Colonic mucosa (tissue), 4 donors: Measurements from ENCODE around the gene TTC38. TPM values are rescaled to one million over a fixed set of nuclear protein-coding genes. Genes with fewer than 3 reads are reported as not detected.

Source experiments
- DNase-seq: peaks from one replicate; pipeline ENCODE4 v3.0.0-alpha.2; 2020
- H3K27ac ChIP-seq: fragments of 200-600 bp; one replicate; pipeline ENCODE4 v1.8.0; 2021
- H3K27me3 ChIP-seq: fragments of 200-600 bp; one replicate; pipeline ENCODE4 v1.8.0; 2021
- H3K36me3 ChIP-seq: fragments of 200-600 bp; one replicate; pipeline ENCODE4 v1.8.0; 2021
- H3K4me1 ChIP-seq: fragments of 200-600 bp; one replicate; pipeline ENCODE4 v1.8.0; 2021; ENCODE audit warnings: mild to moderate bottlenecking
- H3K4me3 ChIP-seq: fragments of 200-600 bp; one replicate; pipeline ENCODE4 v1.8.0; 2021
- H3K9ac ChIP-seq, 2 donors: one replicate each; pipeline ENCODE4 v1.7.0; 2013; ENCODE audit warnings: control low read depth in 2 of 2, low read depth in 2 of 2, low read length in 2 of 2
- H3K9me3 ChIP-seq: fragments of 200-600 bp; one replicate; pipeline ENCODE4 v1.8.0; 2021
- intact Hi-C: fragments of 100-400 bp; cut with DNase I; formaldehyde crosslinking; loops from one replicate; pipeline ENCODE4 v1.14.1; 2022
- total RNA-seq, 2 donors: library from RNA; stranded (reverse); fragmentation: NEBNext Ultra II Directional in 1 of 2; extraction: Animal tissue kit (Norgen Biotek cat#: 25700) in 1 of 2; gene quantifications; one replicate each; pipeline ENCODE4 v1.2.1, GENCODE V29; 2021
- TF ChIP-seq, protein P1 (sequence below): fragments of 200-600 bp; IDR thresholded peaks from one replicate; pipeline ENCODE4 v1.8.0; 2022; ENCODE audit warnings: antibody characterized with exemption, mild to moderate bottlenecking
- donor health status: healthy.
- donor health status: DM: no; HTN: no; CAD: no.
- donor health status: DM: no; HTN: no; CAD: no.

Gene TTC38
- total RNA-seq, 2 donors from 2014 or later = 124 to 149 TPM

- Histone ChIP-seq H3K9me3 (no peaks in the 10 kb centered on the region), H3K27me3 (no peaks in the 10 kb centered on the region), H3K9ac (no peak overlapping the region), H3K27ac (no peak overlapping the region), H3K36me3 (peaks cover 4% of the 10 kb centered on the region), H3K4me1 (no peaks in the 10 kb centered on the region), H3K4me3 (no peak overlapping the region)
- TF ChIP-seq, protein P1, sequence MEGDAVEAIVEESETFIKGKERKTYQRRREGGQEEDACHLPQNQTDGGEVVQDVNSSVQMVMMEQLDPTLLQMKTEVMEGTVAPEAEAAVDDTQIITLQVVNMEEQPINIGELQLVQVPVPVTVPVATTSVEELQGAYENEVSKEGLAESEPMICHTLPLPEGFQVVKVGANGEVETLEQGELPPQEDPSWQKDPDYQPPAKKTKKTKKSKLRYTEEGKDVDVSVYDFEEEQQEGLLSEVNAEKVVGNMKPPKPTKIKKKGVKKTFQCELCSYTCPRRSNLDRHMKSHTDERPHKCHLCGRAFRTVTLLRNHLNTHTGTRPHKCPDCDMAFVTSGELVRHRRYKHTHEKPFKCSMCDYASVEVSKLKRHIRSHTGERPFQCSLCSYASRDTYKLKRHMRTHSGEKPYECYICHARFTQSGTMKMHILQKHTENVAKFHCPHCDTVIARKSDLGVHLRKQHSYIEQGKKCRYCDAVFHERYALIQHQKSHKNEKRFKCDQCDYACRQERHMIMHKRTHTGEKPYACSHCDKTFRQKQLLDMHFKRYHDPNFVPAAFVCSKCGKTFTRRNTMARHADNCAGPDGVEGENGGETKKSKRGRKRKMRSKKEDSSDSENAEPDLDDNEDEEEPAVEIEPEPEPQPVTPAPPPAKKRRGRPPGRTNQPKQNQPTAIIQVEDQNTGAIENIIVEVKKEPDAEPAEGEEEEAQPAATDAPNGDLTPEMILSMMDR = no peak
- DNase-seq = no peak
- intact Hi-C loops = no loop called here
Observed at GRCh38 chr22:46234969-46235368, 32.8 kb upstream of the TTC38 start.

GRCh38 chr22:46237453-46238124, 30.2 kb upstream of the TTC38 start:
- intact Hi-C loops = no loop called here
- H3K36me3 ChIP-seq = peaks cover 4% of the 10 kb centered on the region
- no peaks in the 10 kb centered on the region for H3K9me3 ChIP-seq
- no peak for DNase-seq
- no peak overlapping the region for H3K27ac ChIP-seq
- no peaks in the 10 kb centered on the region for H3K27me3 ChIP-seq
- H3K9ac ChIP-seq = no peak overlapping the region
- TF ChIP-seq, protein P1 = no peak
- no peaks in the 10 kb centered on the region for H3K4me1 ChIP-seq
- no peak overlapping the region for H3K4me3 ChIP-seq

GRCh38 chr22:46238541-46238940, 29.3 kb upstream of the TTC38 start:
- Histone ChIP-seq H3K9ac (no peak overlapping the region), H3K36me3 (peaks cover 4% of the 10 kb centered on the region), H3K9me3 (no peaks in the 10 kb centered on the region), H3K4me3 (no peak overlapping the region), H3K27me3 (no peaks in the 10 kb centered on the region), H3K4me1 (no peaks in the 10 kb centered on the region), H3K27ac (no peak overlapping the region)
- TF ChIP-seq, protein P1 = no peak
- intact Hi-C loops = no loop called here
- DNase-seq = no peak

- no peak for DNase-seq
- Histone ChIP-seq H3K4me1 (no peaks in the 10 kb centered on the region), H3K9ac (no peak overlapping the region), H3K9me3 (no peaks in the 10 kb centered on the region), H3K27me3 (no peaks in the 10 kb centered on the region), H3K36me3 (peaks cover 4% of the 10 kb centered on the region), H3K27ac (no peak overlapping the region), H3K4me3 (no peak overlapping the region)
- intact Hi-C loops = loop anchor here (10.0 kb wide), 1 partner anchor 115 kb away; no protein-coding TSS in a partner anchor
- TF ChIP-seq, protein P1 = no peak
Observed at GRCh38 chr22:46239261-46240048, 28.4 kb upstream of the TTC38 start.

DNA sequence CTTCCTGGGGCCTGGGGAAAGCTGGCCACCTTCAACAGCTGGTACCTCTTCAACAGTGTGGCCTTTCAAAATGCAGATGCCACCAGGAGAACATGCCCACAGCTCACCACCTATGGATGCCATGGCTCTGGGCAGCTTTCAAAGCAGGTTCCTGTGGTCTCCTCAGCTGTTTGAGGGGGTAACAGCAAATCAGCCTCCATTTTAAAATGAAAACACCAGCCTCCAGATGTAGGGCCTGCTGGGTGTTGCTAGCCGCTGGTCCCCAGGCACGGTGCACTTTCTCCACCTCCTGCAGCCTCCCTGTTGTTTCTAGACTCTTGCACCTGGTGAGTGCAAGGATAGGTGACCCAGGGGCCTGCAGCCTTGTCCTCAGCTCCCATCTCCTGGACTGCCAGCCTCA, 27.7 kb upstream of the TTC38 start:
- Histone ChIP-seq H3K27me3 (no peaks in the 10 kb centered on the region), H3K9me3 (no peaks in the 10 kb centered on the region), H3K36me3 (peaks cover 4% of the 10 kb centered on the region)

More for the DNA sequence above, 27.7 kb upstream of the TTC38 start:
- no peaks in the 10 kb centered on the region for H3K4me1 ChIP-seq
- TF ChIP-seq, protein P1 = no peak
- no peak overlapping the region for H3K27ac ChIP-seq
- H3K9ac ChIP-seq = no peak overlapping the region
- H3K4me3 ChIP-seq = no peak overlapping the region
- intact Hi-C loops = loop anchor here (10.0 kb wide), 1 partner anchor 115 kb away; no protein-coding TSS in a partner anchor
- no peak for DNase-seq
